ENCODE results near the gene NOXRED1. TPM values are rescaled to one million over a fixed set of nuclear protein-coding genes. Genes with fewer than 3 reads are reported as not detected.

NOXRED1 gene
- polyA plus RNA-seq, 1 donor from 2014 or later = 0.19 TPM

DNA sequence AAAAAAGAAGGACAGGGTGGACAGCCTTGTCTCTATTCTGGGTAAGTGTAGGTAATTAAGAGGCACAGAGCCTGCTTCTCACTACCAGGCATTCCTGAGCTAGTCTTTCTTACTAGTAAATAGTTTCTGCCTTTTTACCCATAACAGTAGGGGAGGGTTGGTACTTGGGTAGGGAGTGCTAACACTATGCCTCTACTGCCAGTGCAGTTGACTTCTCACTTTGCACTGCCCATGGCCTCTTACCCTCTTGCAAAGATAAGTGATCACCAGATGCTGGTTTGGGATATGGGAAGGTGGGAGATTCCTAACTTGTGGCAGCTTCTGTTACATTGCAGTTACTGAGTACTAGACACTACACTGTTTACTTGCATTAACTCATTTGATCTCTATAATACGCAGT, 46.2 kb upstream of the NOXRED1 start:
- H3F3A ChIP-seq (ENCODE audit: insufficient read depth, low read length, poor library complexity, severe bottlenecking) = no peaks in the 10 kb centered on the region
- no peaks in the 10 kb centered on the region for H3K9me2 ChIP-seq (ENCODE audit: insufficient read depth, low read length)
- TF ChIP-seq TAF1 (IDR thresholded peaks at IDR 0.05; ENCODE audit: low read depth) (no peak), CTCF (IDR thresholded peaks at IDR 0.05; ENCODE audit: poor library complexity, severe bottlenecking) (no peak), SMC3 (conservative IDR thresholded peaks at IDR 0.05; ENCODE audit: poor library complexity) (no peak), EP300 (conservative IDR thresholded peaks at IDR 0.05; ENCODE audit: poor library complexity, severe bottlenecking) (no peak), POLR2AphosphoS5 (IDR thresholded peaks at IDR 0.05) (no peak), MXI1 (conservative IDR thresholded peaks at IDR 0.05; ENCODE audit: poor library complexity, severe bottlenecking) (no peak)
- TF ChIP-seq, protein P1, sequence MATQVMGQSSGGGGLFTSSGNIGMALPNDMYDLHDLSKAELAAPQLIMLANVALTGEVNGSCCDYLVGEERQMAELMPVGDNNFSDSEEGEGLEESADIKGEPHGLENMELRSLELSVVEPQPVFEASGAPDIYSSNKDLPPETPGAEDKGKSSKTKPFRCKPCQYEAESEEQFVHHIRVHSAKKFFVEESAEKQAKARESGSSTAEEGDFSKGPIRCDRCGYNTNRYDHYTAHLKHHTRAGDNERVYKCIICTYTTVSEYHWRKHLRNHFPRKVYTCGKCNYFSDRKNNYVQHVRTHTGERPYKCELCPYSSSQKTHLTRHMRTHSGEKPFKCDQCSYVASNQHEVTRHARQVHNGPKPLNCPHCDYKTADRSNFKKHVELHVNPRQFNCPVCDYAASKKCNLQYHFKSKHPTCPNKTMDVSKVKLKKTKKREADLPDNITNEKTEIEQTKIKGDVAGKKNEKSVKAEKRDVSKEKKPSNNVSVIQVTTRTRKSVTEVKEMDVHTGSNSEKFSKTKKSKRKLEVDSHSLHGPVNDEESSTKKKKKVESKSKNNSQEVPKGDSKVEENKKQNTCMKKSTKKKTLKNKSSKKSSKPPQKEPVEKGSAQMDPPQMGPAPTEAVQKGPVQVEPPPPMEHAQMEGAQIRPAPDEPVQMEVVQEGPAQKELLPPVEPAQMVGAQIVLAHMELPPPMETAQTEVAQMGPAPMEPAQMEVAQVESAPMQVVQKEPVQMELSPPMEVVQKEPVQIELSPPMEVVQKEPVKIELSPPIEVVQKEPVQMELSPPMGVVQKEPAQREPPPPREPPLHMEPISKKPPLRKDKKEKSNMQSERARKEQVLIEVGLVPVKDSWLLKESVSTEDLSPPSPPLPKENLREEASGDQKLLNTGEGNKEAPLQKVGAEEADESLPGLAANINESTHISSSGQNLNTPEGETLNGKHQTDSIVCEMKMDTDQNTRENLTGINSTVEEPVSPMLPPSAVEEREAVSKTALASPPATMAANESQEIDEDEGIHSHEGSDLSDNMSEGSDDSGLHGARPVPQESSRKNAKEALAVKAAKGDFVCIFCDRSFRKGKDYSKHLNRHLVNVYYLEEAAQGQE (IDR thresholded peaks at IDR 0.05; ENCODE audit: borderline replicate concordance) = no peak
- H3K4me2 ChIP-seq (ENCODE audit: low read length) = no peak overlapping the region
- no peaks in the 10 kb centered on the region for H3K9me3 ChIP-seq (ENCODE audit: low read length)
- H3K27ac ChIP-seq (ENCODE audit: low read length) = no peak overlapping the region
- H3K4me3 ChIP-seq (ENCODE audit: low read length) = no peak overlapping the region
- H3K27me3 ChIP-seq (ENCODE audit: insufficient read depth, low read depth, low read length) = no peaks in the 10 kb centered on the region
- H3K79me2 ChIP-seq (replicated peaks; ENCODE audit: insufficient read depth, low read length) = no peaks in the 10 kb centered on the region
- H4K20me1 ChIP-seq (ENCODE audit: insufficient read depth) = no peaks in the 10 kb centered on the region
- H3K9ac ChIP-seq (ENCODE audit: low read length) = no peak overlapping the region
- no peak overlapping the region for H2AFZ ChIP-seq (ENCODE audit: low read depth, low read length)
- H3K36me3 ChIP-seq (ENCODE audit: insufficient read depth, low read length) = peaks cover 3% of the 10 kb centered on the region

DNA sequence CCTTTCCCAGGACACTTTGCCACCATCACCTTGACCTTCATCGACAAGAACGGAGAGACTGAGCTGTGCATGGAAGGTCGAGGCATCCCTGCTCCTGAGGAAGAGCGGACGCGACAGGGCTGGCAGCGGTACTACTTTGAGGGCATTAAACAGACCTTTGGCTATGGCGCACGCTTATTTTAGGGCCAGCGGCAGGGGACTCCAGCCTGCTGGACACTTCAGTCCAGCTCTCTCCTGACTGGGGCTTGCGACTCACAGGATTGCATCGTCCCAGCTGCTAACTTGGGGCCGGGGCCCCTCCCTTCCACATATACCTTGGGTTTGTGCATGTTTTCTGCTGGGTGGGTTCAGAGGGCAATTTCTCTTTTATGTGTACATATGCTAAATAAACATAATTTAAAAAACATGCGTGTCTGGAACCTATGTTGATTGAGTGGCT, 45.8 kb upstream of the NOXRED1 start:
- H3K27me3 ChIP-seq (ENCODE audit: insufficient read depth, low read depth, low read length) = no peaks in the 10 kb centered on the region
- H2AFZ ChIP-seq (ENCODE audit: low read depth, low read length) = no peak overlapping the region
- no peak overlapping the region for H3K27ac ChIP-seq (ENCODE audit: low read length)
- no peak overlapping the region for H3K9ac ChIP-seq (ENCODE audit: low read length)
- H3K9me2 ChIP-seq (ENCODE audit: insufficient read depth, low read length) = no peaks in the 10 kb centered on the region
- no peaks in the 10 kb centered on the region for H3K9me3 ChIP-seq (ENCODE audit: low read length)
- no peaks in the 10 kb centered on the region for H3K79me2 ChIP-seq (replicated peaks; ENCODE audit: insufficient read depth, low read length)
- no peaks in the 10 kb centered on the region for H4K20me1 ChIP-seq (ENCODE audit: insufficient read depth)
- no peak overlapping the region for H3K4me3 ChIP-seq (ENCODE audit: low read length)
- H3F3A ChIP-seq (ENCODE audit: insufficient read depth, low read length, poor library complexity, severe bottlenecking) = no peaks in the 10 kb centered on the region
- no peak for TF ChIP-seq POLR2AphosphoS5 (IDR thresholded peaks at IDR 0.05)
- TF ChIP-seq CTCF (IDR thresholded peaks at IDR 0.05; ENCODE audit: poor library complexity, severe bottlenecking) = no peak
- no peak for TF ChIP-seq SMC3 (conservative IDR thresholded peaks at IDR 0.05; ENCODE audit: poor library complexity)
- TF ChIP-seq, protein P1 (IDR thresholded peaks at IDR 0.05; ENCODE audit: borderline replicate concordance) = no peak
- no peak for TF ChIP-seq MXI1 (conservative IDR thresholded peaks at IDR 0.05; ENCODE audit: poor library complexity, severe bottlenecking)
- TF ChIP-seq EZH2 (IDR thresholded peaks at IDR 0.05; ENCODE audit: borderline replicate concordance, insufficient read depth, low read length, poor library complexity, severe bottlenecking) = no peak
- no peak for TF ChIP-seq TAF1 (IDR thresholded peaks at IDR 0.05; ENCODE audit: low read depth)
- TF ChIP-seq EP300 (conservative IDR thresholded peaks at IDR 0.05; ENCODE audit: poor library complexity, severe bottlenecking) = no peak
- no peak for TF ChIP-seq RAD21 (conservative IDR thresholded peaks at IDR 0.05)
- H3K4me2 ChIP-seq (ENCODE audit: low read length) = no peak overlapping the region
- peaks cover 3% of the 10 kb centered on the region for H3K36me3 ChIP-seq (ENCODE audit: insufficient read depth, low read length)

Measured in neural cell (in vitro differentiated cells).